Trophoblast cell (in vitro differentiated cells and primary cell): ENCODE data around the gene PLEKHH1.
A peak's percentile ranks its signal among the peaks of the same experiment; 100 is the strongest.

Source experiments
- DNase-seq, 2 donors: peaks; one replicate each; pipeline ENCODE4 v3.0.0-alpha.2; 2016
- H2AFZ ChIP-seq: 2 replicates; pipeline ENCODE4 v1.6.1; 2013; ENCODE audit warnings: low read length, moderate library complexity, mild to moderate bottlenecking; ENCODE audit not compliant: insufficient read depth, poor library complexity
- H2AK5ac ChIP-seq: 2 replicates; pipeline ENCODE4 v1.6.1; 2013; ENCODE audit warnings: mild to moderate bottlenecking, low read length
- H2BK120ac ChIP-seq: 2 replicates; pipeline ENCODE4 v1.6.1; 2013; ENCODE audit warnings: low read length, mild to moderate bottlenecking, moderate library complexity; ENCODE audit not compliant: insufficient read depth, poor library complexity
- H2BK12ac ChIP-seq: 2 replicates; pipeline ENCODE4 v1.6.1; 2013; ENCODE audit warnings: mild to moderate bottlenecking, low read length, moderate library complexity
- H2BK5ac ChIP-seq: 2 replicates; pipeline ENCODE4 v1.6.1; 2013; ENCODE audit warnings: low read length, low read depth, moderate library complexity, mild to moderate bottlenecking; ENCODE audit not compliant: poor library complexity
- H3K14ac ChIP-seq: 2 replicates; pipeline ENCODE4 v1.6.1; 2013; ENCODE audit warnings: mild to moderate bottlenecking, low read length
- H3K18ac ChIP-seq: 2 replicates; pipeline ENCODE4 v1.6.1; 2013; ENCODE audit warnings: mild to moderate bottlenecking, low read length
- H3K23ac ChIP-seq: 2 replicates; pipeline ENCODE4 v1.6.1; 2013; ENCODE audit warnings: low read length
- H3K27ac ChIP-seq: 2 replicates; pipeline ENCODE4 v1.5.1; 2013; ENCODE audit warnings: low read depth, mild to moderate bottlenecking, inconsistent platforms, low read length, moderate library complexity
- H3K27me3 ChIP-seq: 2 replicates; pipeline ENCODE4 v1.6.1; 2013; ENCODE audit warnings: inconsistent platforms, mild to moderate bottlenecking, low read length, moderate library complexity; ENCODE audit not compliant: insufficient read depth
- H3K36me3 ChIP-seq, 2 experiments: 1 replicate in 1 of 2; 2 replicates in 1 of 2; pipeline ENCODE4 v1.6.1; 2013; ENCODE audit warnings: low read length in 2 of 2, mild to moderate bottlenecking in 2 of 2, moderate library complexity in 1 of 2; ENCODE audit not compliant: insufficient read depth in 2 of 2, control insufficient read depth in 1 of 2
- H3K4ac ChIP-seq: 2 replicates; pipeline ENCODE4 v1.6.1; 2013; ENCODE audit warnings: low read depth, mild to moderate bottlenecking, low read length, moderate library complexity
- H3K4me1 ChIP-seq, 2 experiments: 1 replicate in 1 of 2; 2 replicates in 1 of 2; pipeline ENCODE4 v1.6.1; 2013; ENCODE audit warnings: low read length in 2 of 2, mild to moderate bottlenecking in 2 of 2, moderate library complexity in 1 of 2; ENCODE audit not compliant: insufficient read depth in 2 of 2, control insufficient read depth in 1 of 2
- H3K4me2 ChIP-seq: 2 replicates; pipeline ENCODE4 v1.6.1; 2013; ENCODE audit warnings: inconsistent platforms, mild to moderate bottlenecking, low read length, moderate library complexity
- H3K4me3 ChIP-seq: 2 replicates; pipeline ENCODE4 v1.5.1; 2013; ENCODE audit warnings: mild to moderate bottlenecking, low read depth, low read length, inconsistent platforms
- H3K79me1 ChIP-seq: one replicate; pipeline ENCODE4 v1.6.1; 2013; ENCODE audit warnings: low read length
- H3K79me2 ChIP-seq: 2 replicates; pipeline ENCODE4 v1.6.1; 2013; ENCODE audit warnings: low read length, mild to moderate bottlenecking; ENCODE audit not compliant: control insufficient read depth, insufficient read depth, poor library complexity
- H3K9ac ChIP-seq: 2 replicates; pipeline ENCODE4 v1.6.1; 2013; ENCODE audit warnings: mild to moderate bottlenecking, low read length
- H3K9me3 ChIP-seq: 2 replicates; pipeline ENCODE4 v1.6.1; 2013; ENCODE audit warnings: low read depth, mild to moderate bottlenecking, control low read depth, inconsistent platforms, low read length; ENCODE audit not compliant: insufficient read depth
- H4K12ac ChIP-seq: 2 replicates; pipeline ENCODE4 v1.6.1; 2013; ENCODE audit warnings: low read depth, mild to moderate bottlenecking, low read length, moderate library complexity
- H4K8ac ChIP-seq: 2 replicates; pipeline ENCODE4 v1.6.1; 2013; ENCODE audit warnings: low read depth, mild to moderate bottlenecking, low read length, moderate library complexity
- H4K91ac ChIP-seq: one replicate; pipeline ENCODE4 v1.6.1; 2013; ENCODE audit warnings: low read depth, mild to moderate bottlenecking, low read length, moderate library complexity
- WGBS: extraction: QIAGEN DNeasy Blood & Tissue Kit; methylation state at CpG from one replicate; pipeline ENCODE4 v1.1.7; 2013; ENCODE audit warnings: missing lambda C conversion rate; ENCODE audit not compliant: insufficient read length, insufficient coverage; ENCODE audit errors: extremely low coverage; 5-methylcytosine and 5-hydroxymethylcytosine counted together

PLEKHH1 gene

GRCh38 chr14:67526676-67527459, 6.2 kb upstream of the PLEKHH1 start:
- H3K18ac ChIP-seq = no peak overlapping the region
- WGBS = no CpG with 5 or more reads among the region's 8 CpGs
- no peak overlapping the region for H3K27ac ChIP-seq
- no peak overlapping the region for H4K12ac ChIP-seq
- no peaks in the 10 kb centered on the region for H3K9me3 ChIP-seq
- peak in 1 of 2 donors; percentile 50 for DNase-seq
- H3K27me3 ChIP-seq = no peaks in the 10 kb centered on the region
- no peaks in the 10 kb centered on the region for H3K4me1 ChIP-seq
- H3K36me3 ChIP-seq = no peaks in the 10 kb centered on the region
- H3K23ac ChIP-seq = no peak overlapping the region
- no peak overlapping the region for H2BK5ac ChIP-seq
- H2AFZ ChIP-seq = no peak overlapping the region
- no peak overlapping the region for H3K4me2 ChIP-seq
- H2AK5ac ChIP-seq = no peak overlapping the region
- H4K91ac ChIP-seq = no peak overlapping the region
- no peak overlapping the region for H2BK12ac ChIP-seq
- no peak overlapping the region for H3K14ac ChIP-seq
- no peak overlapping the region for H3K9ac ChIP-seq
- no peak overlapping the region for H3K4me3 ChIP-seq
- H3K4ac ChIP-seq = no peak overlapping the region
- no peaks in the 10 kb centered on the region for H3K79me1 ChIP-seq
- H3K79me2 ChIP-seq = no peaks in the 10 kb centered on the region
- H4K8ac ChIP-seq = no peak overlapping the region
- no peak overlapping the region for H2BK120ac ChIP-seq

DNA sequence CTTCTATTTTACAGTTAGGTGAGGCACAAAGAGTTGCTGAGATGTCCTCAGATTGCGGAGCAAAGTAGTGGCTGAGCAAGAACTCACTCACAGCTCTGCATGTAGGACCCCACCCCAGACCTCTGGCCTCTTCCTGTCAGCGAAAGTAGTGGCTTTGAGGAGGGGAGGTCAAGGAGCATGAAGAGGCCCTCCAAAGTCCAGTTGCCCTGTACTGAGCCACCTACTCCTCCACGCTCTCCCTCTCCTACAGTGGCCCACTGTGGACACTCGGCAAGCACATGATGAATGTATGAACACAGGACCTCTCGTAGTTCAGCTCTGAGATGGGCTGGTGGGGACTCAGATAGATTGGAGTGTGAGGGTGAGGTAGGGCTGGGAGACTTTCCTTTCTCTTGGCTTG, 5.3 kb upstream of the PLEKHH1 start:
- H3K4me3 ChIP-seq = no peak overlapping the region
- H4K91ac ChIP-seq = no peak overlapping the region
- H3K14ac ChIP-seq = no peak overlapping the region
- no peak overlapping the region for H3K27ac ChIP-seq
- peaks cover 1% of the 10 kb centered on the region for H3K79me2 ChIP-seq
- no peak overlapping the region for H2AK5ac ChIP-seq
- H3K79me1 ChIP-seq = peaks cover 2% of the 10 kb centered on the region
- no peak overlapping the region for H3K4ac ChIP-seq
- H3K4me1 ChIP-seq = no peaks in the 10 kb centered on the region
- H3K9ac ChIP-seq = no peak overlapping the region
- no peaks in the 10 kb centered on the region for H3K9me3 ChIP-seq
- H4K8ac ChIP-seq = no peak overlapping the region
- H2BK12ac ChIP-seq = no peak overlapping the region
- WGBS = no CpG with 5 or more reads among the region's 5 CpGs
- DNase-seq = no peak
- no peaks in the 10 kb centered on the region for H3K27me3 ChIP-seq
- no peaks in the 10 kb centered on the region for H3K36me3 ChIP-seq
- no peak overlapping the region for H2BK120ac ChIP-seq
- H2BK5ac ChIP-seq = no peak overlapping the region
- no peak overlapping the region for H4K12ac ChIP-seq
- H3K18ac ChIP-seq = no peak overlapping the region
- H3K23ac ChIP-seq = no peak overlapping the region
- H2AFZ ChIP-seq = no peak overlapping the region
- no peak overlapping the region for H3K4me2 ChIP-seq

DNA sequence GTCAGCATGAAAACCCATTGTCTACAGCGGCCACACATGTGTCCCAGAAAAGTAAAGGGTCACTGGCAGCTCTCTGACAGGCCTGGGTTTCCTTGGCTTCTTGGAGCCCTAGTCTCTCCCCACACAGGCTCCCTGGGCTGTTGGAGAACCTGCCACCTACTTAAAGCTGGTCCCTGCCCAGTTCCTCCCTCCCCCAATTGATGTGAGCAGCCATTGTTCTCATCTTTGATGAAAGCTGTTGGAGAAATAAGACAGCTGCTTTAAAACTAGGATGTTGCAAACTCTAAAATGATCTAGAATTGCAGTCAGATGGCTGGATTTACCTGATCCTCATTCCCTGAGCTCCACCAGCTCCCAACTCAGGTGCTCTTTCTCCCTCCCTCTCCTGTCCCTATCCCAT, 4.8 kb upstream of the PLEKHH1 start:
- no peak overlapping the region for H2AFZ ChIP-seq
- H3K4me1 ChIP-seq = no peaks in the 10 kb centered on the region
- H3K27me3 ChIP-seq = no peaks in the 10 kb centered on the region
- no peak overlapping the region for H2BK12ac ChIP-seq
- no peak overlapping the region for H3K9ac ChIP-seq
- no peak overlapping the region for H3K14ac ChIP-seq
- H3K4me3 ChIP-seq = no peak overlapping the region
- no peak overlapping the region for H2BK120ac ChIP-seq
- DNase-seq = no peak
- H2BK5ac ChIP-seq = no peak overlapping the region
- peaks cover 2% of the 10 kb centered on the region for H3K79me2 ChIP-seq
- no peak overlapping the region for H3K4me2 ChIP-seq
- H3K79me1 ChIP-seq = peaks cover 7% of the 10 kb centered on the region
- H3K4ac ChIP-seq = no peak overlapping the region
- H4K12ac ChIP-seq = no peak overlapping the region
- H2AK5ac ChIP-seq = no peak overlapping the region
- H3K27ac ChIP-seq = no peak overlapping the region
- H3K23ac ChIP-seq = no peak overlapping the region
- no peaks in the 10 kb centered on the region for H3K9me3 ChIP-seq
- no peak overlapping the region for H4K91ac ChIP-seq
- no peak overlapping the region for H4K8ac ChIP-seq
- no peak overlapping the region for H3K18ac ChIP-seq
- no CpG with 5 or more reads among the region's 1 CpG for WGBS
- H3K36me3 ChIP-seq = no peaks in the 10 kb centered on the region

- Histone ChIP-seq H3K36me3 (no peaks in the 10 kb centered on the region), H3K27ac (no peak overlapping the region), H3K79me2 (peaks cover 2% of the 10 kb centered on the region), H2AFZ (no peak overlapping the region), H3K4me2 (no peak overlapping the region), H3K4me3 (no peak overlapping the region), H3K4ac (no peak overlapping the region), H3K23ac (no peak overlapping the region), H3K4me1 (peaks cover 0 to 3% of the 10 kb centered on the region in 2 experiments), H3K18ac (no peak overlapping the region), H3K79me1 (peaks cover 9% of the 10 kb centered on the region), H3K14ac (no peak overlapping the region), H3K27me3 (no peaks in the 10 kb centered on the region), H2AK5ac (no peak overlapping the region), H3K9me3 (no peaks in the 10 kb centered on the region), H4K91ac (no peak overlapping the region), H2BK120ac (no peak overlapping the region), H4K12ac (no peak overlapping the region), H2BK12ac (no peak overlapping the region), H2BK5ac (no peak overlapping the region), H4K8ac (no peak overlapping the region), H3K9ac (no peak overlapping the region)
- no peak for DNase-seq
- no CpG with 5 or more reads among the region's 5 CpGs for WGBS
Observed at GRCh38 chr14:67529947-67530935, 2.8 kb upstream of the PLEKHH1 start.
